Thyroid gland (tissue), 4 donors: ENCODE results near the gene TRIM27. TPM values are rescaled to one million over a fixed set of nuclear protein-coding genes. Genes with fewer than 3 reads are reported as not detected.
"Not testable (repeated sequence)": the region's sequence is repeated elsewhere in the genome, so short reads cannot be mapped to it uniquely, and the experiment has no call there.

Source experiments
- DNase-seq, 2 donors: peaks; one replicate each; pipeline ENCODE4 v3.0.0-alpha.2; 2019
- H3K27ac ChIP-seq, 3 donors: fragments of 200-600 bp; sonication (generic); 1 replicate in 2 of 3; 2 replicates in 1 of 3; pipeline ENCODE4 v1.5.1; 2016 to 2019; ENCODE audit warnings: mild to moderate bottlenecking in 1 of 3, moderate library complexity in 1 of 3
- H3K27me3 ChIP-seq: fragments of 200-600 bp; sonication (generic); one replicate; pipeline ENCODE4 v1.5.1; 2019
- H3K36me3 ChIP-seq, 2 donors: fragments of 200-600 bp; sonication (generic); one replicate each; pipeline ENCODE4 v1.5.1; 2016 to 2019
- H3K4me1 ChIP-seq, 2 donors: fragments of 200-600 bp; sonication (generic); one replicate each; pipeline ENCODE4 v1.5.1; 2017 to 2019
- H3K4me3 ChIP-seq, 3 donors: fragments of 200-600 bp; sonication (generic); replicated peaks in 1 of 3; 1 replicate in 2 of 3; 2 replicates in 1 of 3; pipeline ENCODE4 v1.5.1; 2016; ENCODE audit warnings: mild to moderate bottlenecking in 1 of 3
- H3K9me3 ChIP-seq: fragments of 200-600 bp; sonication (generic); one replicate; pipeline ENCODE4 v1.5.1; 2017
- POLR2A ChIP-seq, 2 donors: fragments of 450-650 bp; IDR thresholded peaks; one replicate each; pipeline ENCODE4 v1.6.1; 2017; ENCODE audit warnings: antibody characterized with exemption in 2 of 2, mild to moderate bottlenecking in 2 of 2, moderate library complexity in 1 of 2
- WGBS, 2 donors: methylation state at CpG; one replicate each; pipeline ENCODE4 v1.1.5; 2017; 5-methylcytosine and 5-hydroxymethylcytosine counted together
- intact Hi-C: fragments of 100-400 bp; cut with DNase I; formaldehyde crosslinking; loops from one replicate; pipeline ENCODE4 v1.15.1; 2023
- total RNA-seq, 4 donors: library from RNA; depleted of rRNA; stranded (reverse); fragments of >200 nt; gene quantifications; one replicate each; pipeline ENCODE4 v1.2.3, GENCODE V29; 2016
- TF ChIP-seq, protein P1 (sequence below), 6 experiments: fragments of 200-600 bp in 3 of 6; fragments of 450-650 bp in 3 of 6; sonication (generic) in 3 of 6; IDR thresholded peaks; one replicate each; pipeline ENCODE4 v1.5.1; 2016 to 2019; ENCODE audit warnings: antibody characterized with exemption in 6 of 6, mild to moderate bottlenecking in 2 of 6, inconsistent platforms in 1 of 6, moderate library complexity in 1 of 6

Gene TRIM27
- total RNA-seq, 4 donors from 2014 or later, result 57.1 to 73.2 (median 66.7) TPM

DNA sequence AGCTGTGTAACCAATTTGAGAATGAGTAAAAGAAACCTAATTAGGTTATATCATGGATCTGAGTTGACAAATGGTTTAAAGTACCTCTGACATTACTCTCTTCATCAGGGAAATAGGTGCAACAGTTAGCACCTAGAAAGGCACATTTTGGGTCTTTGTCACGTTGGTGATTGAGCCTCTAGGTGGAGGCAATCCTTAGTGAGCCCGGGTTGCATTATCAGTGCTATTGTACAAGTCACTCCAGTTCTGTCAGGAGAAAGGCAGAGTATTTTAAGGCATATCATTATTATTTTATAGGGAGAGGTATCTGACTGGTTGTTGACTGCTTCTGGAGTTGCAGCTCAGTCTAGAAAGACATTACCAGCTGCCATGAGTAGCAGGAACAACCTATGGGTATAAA is 54.9 kb downstream of the TRIM27 start:
- Histone ChIP-seq H3K27me3 (no peaks in the 10 kb centered on the region), H3K36me3 (no peaks in the 10 kb centered on the region), H3K4me1 (peaks cover 5 to 10% of the 10 kb centered on the region in 2 donors), H3K9me3 (no peaks in the 10 kb centered on the region), H3K27ac (no peak overlapping the region), H3K4me3 (no peak overlapping the region)
- 69 to 75% methylated on average over 2 of the region's 2 CpGs for WGBS, 2 donors
- TF ChIP-seq POLR2A (IDR thresholded peaks at IDR 0.05), result no peak
- TF ChIP-seq, protein P1, sequence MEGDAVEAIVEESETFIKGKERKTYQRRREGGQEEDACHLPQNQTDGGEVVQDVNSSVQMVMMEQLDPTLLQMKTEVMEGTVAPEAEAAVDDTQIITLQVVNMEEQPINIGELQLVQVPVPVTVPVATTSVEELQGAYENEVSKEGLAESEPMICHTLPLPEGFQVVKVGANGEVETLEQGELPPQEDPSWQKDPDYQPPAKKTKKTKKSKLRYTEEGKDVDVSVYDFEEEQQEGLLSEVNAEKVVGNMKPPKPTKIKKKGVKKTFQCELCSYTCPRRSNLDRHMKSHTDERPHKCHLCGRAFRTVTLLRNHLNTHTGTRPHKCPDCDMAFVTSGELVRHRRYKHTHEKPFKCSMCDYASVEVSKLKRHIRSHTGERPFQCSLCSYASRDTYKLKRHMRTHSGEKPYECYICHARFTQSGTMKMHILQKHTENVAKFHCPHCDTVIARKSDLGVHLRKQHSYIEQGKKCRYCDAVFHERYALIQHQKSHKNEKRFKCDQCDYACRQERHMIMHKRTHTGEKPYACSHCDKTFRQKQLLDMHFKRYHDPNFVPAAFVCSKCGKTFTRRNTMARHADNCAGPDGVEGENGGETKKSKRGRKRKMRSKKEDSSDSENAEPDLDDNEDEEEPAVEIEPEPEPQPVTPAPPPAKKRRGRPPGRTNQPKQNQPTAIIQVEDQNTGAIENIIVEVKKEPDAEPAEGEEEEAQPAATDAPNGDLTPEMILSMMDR (IDR thresholded peaks at IDR 0.05), result no peak
- intact Hi-C loops, result no loop called here
- DNase-seq, result no peak

DNA sequence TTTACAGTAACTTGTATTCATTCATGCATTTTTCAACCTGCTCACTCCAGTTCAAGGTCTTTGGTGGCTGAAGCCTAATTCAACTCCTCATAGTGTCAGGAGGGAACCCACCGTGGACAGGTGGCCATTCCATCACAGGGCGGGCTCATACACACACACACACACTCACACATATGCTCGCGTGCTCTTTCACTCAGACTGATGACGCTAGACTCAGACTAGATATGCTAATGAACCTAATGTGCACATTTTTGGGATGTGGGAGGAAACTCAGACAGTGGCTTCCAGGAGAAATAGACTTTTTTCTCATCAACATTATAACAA is 56.7 kb downstream of the TRIM27 start:
- peak overlapping the region in 2 of 3 donors; percentile 61 to 76 for H3K27ac ChIP-seq
- WGBS, 2 donors, result 32 to 37% methylated on average over 5 of the region's 5 CpGs
- no peak for DNase-seq

DNA sequence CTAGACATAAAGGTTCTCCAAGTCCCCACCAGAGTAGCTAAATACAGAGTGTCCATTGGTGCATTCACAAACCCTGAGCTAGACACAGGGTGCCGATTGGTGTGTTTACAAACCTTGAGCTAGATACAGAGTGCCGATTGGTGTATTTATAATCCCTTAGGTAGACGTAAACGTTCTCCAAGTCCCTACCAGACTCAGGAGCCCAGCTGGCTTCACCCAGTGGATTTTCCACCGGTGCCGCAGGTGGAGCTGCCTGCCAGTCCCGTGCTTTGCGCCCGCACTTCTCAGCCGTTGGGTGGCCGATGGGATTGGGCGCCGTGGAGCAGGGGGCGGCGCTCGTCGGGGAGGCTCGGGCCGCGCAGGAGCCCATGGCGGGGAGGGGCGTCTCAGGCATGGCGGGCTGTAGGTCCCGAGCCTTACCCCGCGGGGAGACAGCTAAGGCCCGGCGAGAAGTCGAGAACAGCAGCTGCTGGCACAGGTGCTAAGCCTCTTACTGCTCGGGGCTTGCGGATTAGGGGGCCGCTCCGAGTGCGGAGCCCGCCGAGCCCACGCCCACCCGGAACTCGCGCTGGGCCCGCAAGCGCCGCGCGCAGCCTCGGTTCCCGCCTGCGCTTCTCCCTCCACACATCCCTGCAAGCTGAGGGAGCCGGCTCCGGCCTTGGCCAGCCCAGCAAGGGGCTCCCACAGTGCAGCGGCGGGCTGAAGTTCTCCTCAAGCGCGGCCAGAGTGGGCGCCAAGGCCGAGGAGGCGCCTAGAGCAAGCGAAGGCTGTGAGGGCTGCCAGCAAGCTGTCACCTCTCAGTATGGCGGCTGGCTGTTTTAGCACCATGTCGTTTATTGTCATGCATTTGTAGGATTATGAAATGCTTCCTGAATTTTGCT is 57.3 kb downstream of the TRIM27 start:
- H3K36me3 ChIP-seq, H3K27me3 ChIP-seq, intact Hi-C loops, H3K4me1 ChIP-seq, H3K9me3 ChIP-seq: not testable (repeated sequence)
- peak in 1 of 2 donors; percentile 56 for TF ChIP-seq POLR2A (IDR thresholded peaks at IDR 0.05)
- TF ChIP-seq, protein P1 (IDR thresholded peaks at IDR 0.05), result peak in 1 of 6 experiments; percentile 4
- Histone ChIP-seq H3K27ac (peak overlapping the region; percentile 6 to 76 (median 61)), H3K4me3 (peak overlapping the region; percentile 5 to 48 (median 35))
- DNase-seq, result peak; percentile 70 to 74
- 3 to 5% methylated on average over 15 to 28 of the region's 60 CpGs for WGBS, 2 donors

More for the DNA sequence above, 56.7 kb downstream of the TRIM27 start:
- intact Hi-C loops, result no loop called here
- Histone ChIP-seq H3K9me3 (no peaks in the 10 kb centered on the region), H3K27me3 (no peaks in the 10 kb centered on the region), H3K4me3 (peak overlapping the region in 1 of 3 donors; percentile 48), H3K4me1 (peaks cover 5 to 10% of the 10 kb centered on the region in 2 donors), H3K36me3 (no peaks in the 10 kb centered on the region)
- TF ChIP-seq POLR2A (IDR thresholded peaks at IDR 0.05), result no peak
- TF ChIP-seq, protein P1 (IDR thresholded peaks at IDR 0.05), result no peak

DNA sequence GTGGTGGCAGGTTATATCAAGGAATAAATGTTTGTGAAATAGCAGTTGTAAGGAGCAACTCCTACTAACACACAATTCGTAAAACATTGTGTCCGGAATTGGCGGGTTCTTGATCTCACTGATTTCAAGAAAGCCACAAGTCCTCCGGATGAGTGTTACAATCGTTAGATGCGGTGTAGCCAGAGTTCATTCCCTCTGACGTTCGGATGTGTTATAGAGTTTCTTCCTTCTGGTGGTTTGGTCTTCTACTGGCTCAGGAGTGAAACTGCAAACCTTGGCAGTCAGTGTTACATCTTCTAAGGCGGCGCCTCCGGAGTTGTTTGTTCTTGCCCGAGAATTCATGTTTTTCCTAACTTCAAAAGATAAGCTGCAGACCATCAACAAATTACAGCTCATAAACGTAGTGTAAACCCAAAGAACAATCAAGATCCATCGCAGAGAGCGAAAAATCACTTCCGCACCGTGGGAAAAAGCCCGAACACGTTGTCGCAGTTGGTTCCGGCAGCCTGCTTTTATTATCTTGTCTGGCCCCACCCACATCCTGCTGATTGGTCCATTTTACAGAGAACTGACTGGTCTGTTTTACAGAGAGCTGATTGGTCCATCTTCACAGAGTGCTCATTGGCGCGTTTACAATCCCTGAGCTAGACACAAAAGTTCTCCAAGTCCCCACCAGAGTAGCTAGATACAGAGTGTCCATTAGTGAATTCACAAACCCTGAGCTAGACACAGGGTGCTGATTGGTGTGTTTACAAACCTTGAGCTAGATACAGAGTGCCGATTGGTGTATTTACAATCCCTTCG is 58.2 kb downstream of the TRIM27 start:
- H3K27ac ChIP-seq, result no peak overlapping the region
- H3K9me3 ChIP-seq, result no peaks in the 10 kb centered on the region
- H3K4me3 ChIP-seq, result no peak overlapping the region
- no peaks in the 10 kb centered on the region for H3K36me3 ChIP-seq
- H3K27me3 ChIP-seq, result no peaks in the 10 kb centered on the region
- peak in 1 of 2 donors; percentile 3 for DNase-seq
- no peak for TF ChIP-seq POLR2A (IDR thresholded peaks at IDR 0.05)
- TF ChIP-seq, protein P1 (IDR thresholded peaks at IDR 0.05), result no peak
- WGBS, 2 donors, result 85 to 87% methylated on average over 25 of the region's 25 CpGs
- H3K4me1 ChIP-seq, result peaks cover 5 to 10% of the 10 kb centered on the region in 2 donors
- intact Hi-C loops, result no loop called here
